K562 (cell line): ENCODE data around the gene ZNF277. TPM values are rescaled to one million over a fixed set of nuclear protein-coding genes. Genes with fewer than 3 reads are reported as not detected.

ENCODE experiments used
- ATAC-seq: fragments of 200-7000 bp; cut with Tn5 transposase; 3 replicates; pipeline ENCODE4 v1.9.1; 2020; ENCODE audit warnings: moderate library complexity
- BruUV-seq: library from RNA; stranded (reverse); fragments of 400-500 nt; replicated peaks from 2 replicates; lab custom pipeline; 2021; lab: Mats Ljungman, UMichigan
- CTCF ChIA-PET: fragments of 300-600 bp; formaldehyde crosslinking; extraction: SDS; loops from one replicate; lab custom pipeline; 2021; ENCODE audit warnings: low intra/inter-chr PET ratio; lab: Yijun Ruan, JAX
- POLR2A ChIA-PET: fragments of 300-600, 350-650 bp; sonication (Branson Sonifier 250); formaldehyde crosslinking; extraction: SDS; loops from one replicate; lab custom pipeline; 2021; ENCODE audit warnings: antibody characterized with exemption, inconsistent platforms; lab: Yijun Ruan, JAX
- DNase-seq, 4 experiments: peaks; one replicate each; pipeline versions ENCODE4 v3.0.0 to v3.0.0-alpha.2; 2011 to 2018; ENCODE audit warnings: low spot score in 3 of 4, mixed read lengths in 3 of 4; ENCODE audit errors: extremely low read depth in 1 of 4
- FAIRE-seq: peaks from 2 replicates; lab custom pipeline; 2011; peaks lifted over from hg19 to GRCh38; lab: Jason Lieb, UNC
- H2AFZ ChIP-seq: 2 replicates; pipeline ENCODE4 v1.6.0; 2011; ENCODE audit warnings: low read depth, low read length, control low read depth, inconsistent platforms
- H3K27ac ChIP-seq: fragments of 200-600 bp; 3 replicates; pipeline ENCODE4 v1.8.0; 2011; ENCODE audit warnings: low read depth, mild to moderate bottlenecking, control low read depth, inconsistent platforms, low read length, moderate library complexity, mixed read lengths; ENCODE audit errors: extremely low read depth
- H3K27me3 ChIP-seq, 2 experiments: fragments of 300-600 bp in 1 of 2; 2 replicates in 1 of 2; 3 replicates in 1 of 2; pipeline versions ENCODE4 v1.6.0 to v1.8.0; 2011; ENCODE audit warnings: inconsistent platforms in 2 of 2, low read length in 2 of 2, mild to moderate bottlenecking in 1 of 2, mixed read lengths in 1 of 2, moderate library complexity in 1 of 2; ENCODE audit not compliant: control insufficient read depth in 2 of 2, insufficient read depth in 2 of 2
- H3K36me3 ChIP-seq: fragments of 300-600 bp; 3 replicates; pipeline ENCODE4 v1.8.0; 2011; ENCODE audit warnings: mild to moderate bottlenecking, low read length, inconsistent platforms; ENCODE audit not compliant: control insufficient read depth, insufficient read depth
- H3K4me1 ChIP-seq, 2 experiments: fragments of 200-600 bp in 1 of 2; replicated peaks in 1 of 2; 2 replicates in 1 of 2; 3 replicates in 1 of 2; pipeline versions ENCODE4 v1.5.1 to v1.8.0; 2011; ENCODE audit warnings: inconsistent platforms in 2 of 2, low read length in 2 of 2, mild to moderate bottlenecking in 1 of 2, mixed read lengths in 1 of 2, moderate library complexity in 1 of 2; ENCODE audit not compliant: control insufficient read depth in 2 of 2, insufficient read depth in 2 of 2
- H3K4me2 ChIP-seq: 2 replicates; pipeline ENCODE4 v1.6.1; 2011; ENCODE audit warnings: low read length, control low read depth, inconsistent platforms, mixed read lengths; ENCODE audit not compliant: insufficient read depth
- H3K4me3 ChIP-seq: fragments of 200-600 bp; sonication (generic), shearing (Covaris generic); 2 replicates; pipeline ENCODE4 v1.5.1; 2016; ENCODE audit warnings: control low read depth, inconsistent platforms
- H3K79me2 ChIP-seq: fragments of 200-600 bp; 3 replicates; pipeline ENCODE4 v1.8.0; 2011; ENCODE audit warnings: low read length, inconsistent platforms; ENCODE audit not compliant: control insufficient read depth, insufficient read depth
- H3K9ac ChIP-seq, 2 experiments: 2 replicates each; pipeline versions ENCODE4 v1.6.0 to v1.6.1; 2011; ENCODE audit warnings: low read depth in 2 of 2, low read length in 2 of 2, control low read depth in 1 of 2, inconsistent platforms in 1 of 2, mild to moderate bottlenecking in 1 of 2, mixed read lengths in 1 of 2; ENCODE audit not compliant: insufficient read depth in 1 of 2
- H3K9me1 ChIP-seq: one replicate; pipeline ENCODE4 v1.6.0; 2011; ENCODE audit warnings: inconsistent platforms, mild to moderate bottlenecking, low read length, moderate library complexity; ENCODE audit not compliant: control insufficient read depth, insufficient read depth
- H3K9me3 ChIP-seq: replicated peaks from 2 replicates; pipeline ENCODE4 v1.5.1; 2011; ENCODE audit warnings: low read depth, low read length, inconsistent platforms; ENCODE audit not compliant: control insufficient read depth, insufficient read depth
- H4K20me1 ChIP-seq: replicated peaks from 2 replicates; pipeline ENCODE4 v1.6.1; 2011; ENCODE audit warnings: low read length, inconsistent platforms, mixed read lengths; ENCODE audit not compliant: control insufficient read depth, insufficient read depth
- CBX3 ChIP-seq, 2 experiments: IDR thresholded peaks; 1 replicate in 1 of 2; 2 replicates in 1 of 2; pipeline ENCODE4 v1.6.1; 2012; ENCODE audit warnings: inconsistent platforms in 2 of 2, low read length in 2 of 2, borderline replicate concordance in 1 of 2, control low read depth in 1 of 2
- SUPT5H ChIP-seq: fragments of 450-650 bp; IDR thresholded peaks from 2 replicates; pipeline ENCODE4 v1.6.1; 2016
- THAP7 ChIP-seq: fragments of 250-450 bp; sonication (Bioruptor Pico); IDR thresholded peaks from 2 replicates; pipeline ENCODE4 v1.5.0; 2021
- ZFP30 ChIP-seq: fragments of 250-450 bp; sonication (Bioruptor Pico); IDR thresholded peaks from 2 replicates; pipeline ENCODE4 v1.8.0; 2022; ENCODE audit warnings: moderate library complexity, mild to moderate bottlenecking, inconsistent platforms, borderline replicate concordance
- ZMIZ1 ChIP-seq, 2 experiments: fragments of 150-350 bp in 1 of 2; IDR thresholded peaks; 2 replicates each; pipeline ENCODE4 v1.6.1; 2012 to 2016; ENCODE audit warnings: low read depth in 2 of 2, low read length in 2 of 2, mild to moderate bottlenecking in 1 of 2, moderate library complexity in 1 of 2
- WGBS: fragments of 100-300 bp; shearing (Covaris generic); methylation state at CpG from one replicate; pipeline ENCODE4 v1.1.6; 2016; ENCODE audit warnings: low coverage, mixed read lengths; ENCODE audit not compliant: insufficient coverage; ENCODE audit errors: missing lambda C conversion rate; 5-methylcytosine and 5-hydroxymethylcytosine counted together
- in situ Hi-C: fragments of 300-500 bp; cut with MboI; formaldehyde crosslinking; loops from 4 replicates; pipeline ENCODE4 v1.15.0; 2018; ENCODE audit warnings: inconsistent platforms, mixed read lengths
- intact Hi-C: fragments of 100-400 bp; cut with micrococcal nuclease; formaldehyde crosslinking; loops from 2 replicates; pipeline ENCODE4 v1.14.2; 2022
- polyA plus RNA-seq, 8 experiments: library from polyadenylated mRNA; depleted of rRNA in 4 of 8; stranded (reverse) in 5 of 8; unstranded in 3 of 8; fragments of >200 nt; fragmentation: Nextera tagmentation in 2 of 8; fragmentation: Illumina TruSeq in 1 of 8; extraction: Ambion mirVana in 2 of 8; extraction: Trizol in 1 of 8; gene quantifications; 2 replicates each; pipeline versions ENCODE4 v1.2.1 to v1.2.3, GENCODE V29; 2011 to 2014; ENCODE audit warnings: inconsistent platforms in 1 of 8, missing spikeins in 1 of 8
- total RNA-seq, 7 experiments: library from RNA; depleted of rRNA in 6 of 7; stranded (reverse); fragments of >200 nt in 6 of 7; fragmentation: Illumina TruSeq in 2 of 7; extraction: Trizol in 2 of 7; gene quantifications; 2 replicates each; pipeline versions ENCODE4 v1.2.1 to v1.2.3, GENCODE V29; 2011 to 2021; ENCODE audit warnings: low replicate concordance in 1 of 7
- TF ChIP-seq, protein P1 (sequence below): fragments of 250-450 bp; sonication (Bioruptor Pico); IDR thresholded peaks from 2 replicates; pipeline ENCODE4 v1.8.0; 2022; ENCODE audit warnings: inconsistent platforms, mild to moderate bottlenecking, moderate library complexity, borderline replicate concordance

ZNF277 gene
- total and polyA plus RNA-seq, 9 of the 15 experiments (the other 6 are each of a cell fraction or from before 2014, with no cell fraction given) = 18.8 to 33.5 (median 27.7) TPM

DNA sequence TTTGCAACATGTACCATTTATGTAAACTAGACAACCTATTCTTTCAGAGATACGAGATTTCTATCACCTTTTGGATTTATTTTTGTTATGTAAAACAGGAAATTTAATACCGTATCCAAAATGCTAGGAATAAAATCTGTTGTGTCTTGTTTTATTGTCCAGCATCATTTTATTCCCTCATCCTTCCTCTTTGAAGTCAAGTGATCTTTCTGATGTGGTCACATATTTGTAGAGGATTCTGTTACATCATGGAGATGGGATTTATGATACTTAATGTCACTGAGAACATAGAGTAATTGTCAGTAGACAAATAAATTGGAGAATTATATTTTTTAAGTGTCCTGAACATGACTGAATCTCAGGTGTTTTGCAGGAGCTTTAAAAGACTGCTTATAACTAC, 64.7 kb downstream of the ZNF277 start:
- Histone ChIP-seq H3K27ac (no peak overlapping the region), H3K4me1 (no peaks in the 10 kb centered on the region; a peak in 1 of 5 replicates), H4K20me1 (peaks cover 16% of the 10 kb centered on the region; the same call in 1 of the 2 replicates), H3K4me2 (no peak overlapping the region), H3K9me1 (no peaks in the 10 kb centered on the region), H3K4me3 (no peak overlapping the region), H3K27me3 (peaks cover 0 to 5% of the 10 kb centered on the region in 2 experiments; a peak in 1 of 5 replicates), H3K9me3 (no peaks in the 10 kb centered on the region), H3K79me2 (no peaks in the 10 kb centered on the region), H2AFZ (no peak overlapping the region), H3K36me3 (no peaks in the 10 kb centered on the region), H3K9ac (no peak overlapping the region)
- ATAC-seq (no peak), FAIRE-seq (no peak), DNase-seq (no peak)
- no peak for TF ChIP-seq THAP7 (CRISPR knock-in tag)
- TF ChIP-seq, protein P1, sequence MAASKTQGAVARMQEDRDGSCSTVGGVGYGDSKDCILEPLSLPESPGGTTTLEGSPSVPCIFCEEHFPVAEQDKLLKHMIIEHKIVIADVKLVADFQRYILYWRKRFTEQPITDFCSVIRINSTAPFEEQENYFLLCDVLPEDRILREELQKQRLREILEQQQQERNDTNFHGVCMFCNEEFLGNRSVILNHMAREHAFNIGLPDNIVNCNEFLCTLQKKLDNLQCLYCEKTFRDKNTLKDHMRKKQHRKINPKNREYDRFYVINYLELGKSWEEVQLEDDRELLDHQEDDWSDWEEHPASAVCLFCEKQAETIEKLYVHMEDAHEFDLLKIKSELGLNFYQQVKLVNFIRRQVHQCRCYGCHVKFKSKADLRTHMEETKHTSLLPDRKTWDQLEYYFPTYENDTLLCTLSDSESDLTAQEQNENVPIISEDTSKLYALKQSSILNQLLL (CRISPR knock-in tag) = peak; percentile 94; the same call in 1 of the 2 replicates
- TF ChIP-seq ZMIZ1 (IDR thresholded peaks at IDR 0.05; ENCODE audit: low read depth in 2 of 2, low read length in 2 of 2) = no peak
- TF ChIP-seq SUPT5H = no peak
- TF ChIP-seq ZFP30 = no peak
- TF ChIP-seq CBX3 (IDR thresholded peaks at IDR 0.05; ENCODE audit: borderline replicate concordance in 1 of 2, low read length in 2 of 2) = no peak
- in situ Hi-C loops (no loop called here), intact Hi-C loops (no loop called here)
- POLR2A ChIA-PET = no interaction called here
- no TSS peak for BruUV-seq
- WGBS = 40% methylated on average over 2 of the region's 2 CpGs
- CTCF ChIA-PET = interaction anchor here (0.6 kb wide), 1 partner anchor 58 kb away, joined by 3 read pairs; no protein-coding TSS in a partner anchor
